ENCODE results near the gene OLFML1.

The OLFML1 gene

GRCh38 chr11:7444091-7444981 is 41.0 kb upstream of the OLFML1 start:
- no peak overlapping the region for H3K4me3 ChIP-seq (ENCODE audit: control insufficient read depth, low read depth, low read length)
- no peak for DNase-seq (ENCODE audit: low read depth)
- no peak for TF ChIP-seq CTCF (conservative IDR thresholded peaks at IDR 0.05; ENCODE audit: control insufficient read depth, insufficient read depth, low read depth, low read length)

GRCh38 chr11:7445564-7445963 is 39.7 kb upstream of the OLFML1 start:
- DNase-seq (ENCODE audit: low read depth), result no peak
- no peak overlapping the region for H3K4me3 ChIP-seq (ENCODE audit: control insufficient read depth, low read depth, low read length)
- no peak for TF ChIP-seq CTCF (conservative IDR thresholded peaks at IDR 0.05; ENCODE audit: control insufficient read depth, insufficient read depth, low read depth, low read length)

- TF ChIP-seq CTCF (conservative IDR thresholded peaks at IDR 0.05; ENCODE audit: control insufficient read depth, insufficient read depth, low read depth, low read length), result no peak
- DNase-seq (ENCODE audit: low read depth), result no peak
- no peak overlapping the region for H3K4me3 ChIP-seq (ENCODE audit: control insufficient read depth, low read depth, low read length)
Observed at GRCh38 chr11:7448201-7448600, 37.1 kb upstream of the OLFML1 start.

GRCh38 chr11:7449211-7449840 is 36.0 kb upstream of the OLFML1 start:
- no peak overlapping the region for H3K4me3 ChIP-seq (ENCODE audit: control insufficient read depth, low read depth, low read length)
- DNase-seq (ENCODE audit: low read depth), result no peak
- TF ChIP-seq CTCF (conservative IDR thresholded peaks at IDR 0.05; ENCODE audit: control insufficient read depth, insufficient read depth, low read depth, low read length), result no peak

GRCh38 chr11:7449841-7450214 is 35.5 kb upstream of the OLFML1 start:
- no peak for TF ChIP-seq CTCF (conservative IDR thresholded peaks at IDR 0.05; ENCODE audit: control insufficient read depth, insufficient read depth, low read depth, low read length)
- no peak overlapping the region for H3K4me3 ChIP-seq (ENCODE audit: control insufficient read depth, low read depth, low read length)
- DNase-seq (ENCODE audit: low read depth), result no peak

GRCh38 chr11:7450836-7451235 is 34.5 kb upstream of the OLFML1 start:
- DNase-seq (ENCODE audit: low read depth), result no peak
- no peak overlapping the region for H3K4me3 ChIP-seq (ENCODE audit: control insufficient read depth, low read depth, low read length)
- TF ChIP-seq CTCF (conservative IDR thresholded peaks at IDR 0.05; ENCODE audit: control insufficient read depth, insufficient read depth, low read depth, low read length), result no peak
